Naive thymus-derived CD4-positive, alpha-beta T cell (primary cell): ENCODE measurements around the gene RBMS3. TPM values are rescaled to one million over a fixed set of nuclear protein-coding genes. Genes with fewer than 3 reads are reported as not detected.

Source experiments
- ATAC-seq: fragments of 150-1000 bp; cut with Tn5 transposase; 2 replicates; pipeline ENCODE4 v1.10.0; 2021; ENCODE audit warnings: mild to moderate bottlenecking, moderate library complexity
- CTCF ChIA-PET: fragments of 350-600 bp; sonication (Branson Sonifier 250); formaldehyde crosslinking; loops from one replicate; lab custom pipeline; 2021; ENCODE audit warnings: antibody characterized with exemption; lab: Charles Lee
- POLR2A ChIA-PET: fragments of 350-600 bp; sonication (Branson Sonifier 250); formaldehyde crosslinking; loops from one replicate; lab custom pipeline; 2021; ENCODE audit warnings: antibody characterized with exemption, inconsistent platforms; lab: Charles Lee
- DNase-seq, 9 donors: peaks; one replicate each; pipeline versions ENCODE4 v3.0.0 to v3.0.0-alpha.2; 2020 to 2022; ENCODE audit warnings: mixed read lengths in 1 of 9
- H3K27ac ChIP-seq: one replicate; pipeline ENCODE4 v1.7.0; 2013; ENCODE audit warnings: mild to moderate bottlenecking, low read depth, low read length, moderate library complexity
- H3K27me3 ChIP-seq, 2 donors: one replicate each; pipeline ENCODE4 v1.7.0; 2013; ENCODE audit warnings: low read length in 2 of 2, mild to moderate bottlenecking in 2 of 2, moderate library complexity in 2 of 2; ENCODE audit not compliant: control insufficient read depth in 2 of 2, insufficient read depth in 2 of 2
- H3K36me3 ChIP-seq, 3 experiments: 1 replicate in 2 of 3; 2 replicates in 1 of 3; pipeline ENCODE4 v1.7.0; 2013; ENCODE audit warnings: low read length in 3 of 3, mild to moderate bottlenecking in 3 of 3, moderate library complexity in 1 of 3; ENCODE audit not compliant: insufficient read depth in 3 of 3, control insufficient read depth in 2 of 3
- H3K4me1 ChIP-seq, 2 donors: one replicate each; pipeline ENCODE4 v1.7.0; 2013; ENCODE audit warnings: low read length in 2 of 2, mild to moderate bottlenecking in 2 of 2, moderate library complexity in 1 of 2; ENCODE audit not compliant: control insufficient read depth in 2 of 2, insufficient read depth in 2 of 2
- H3K4me3 ChIP-seq: 2 replicates; pipeline ENCODE4 v1.7.0; 2013; ENCODE audit warnings: mild to moderate bottlenecking, low read length
- H3K9me3 ChIP-seq, 3 experiments: 1 replicate in 2 of 3; 2 replicates in 1 of 3; pipeline ENCODE4 v1.7.0; 2013; ENCODE audit warnings: low read length in 3 of 3; ENCODE audit not compliant: control insufficient read depth in 2 of 3
- H3K27ac Mint-ChIP-seq, 9 donors: one replicate each; pipeline ENCODE4 v1.8.0; 2020 to 2022; ENCODE audit warnings: mixed read lengths in 9 of 9, mild to moderate bottlenecking in 8 of 9, moderate library complexity in 5 of 9, inconsistent platforms in 2 of 9
- H3K27me3 Mint-ChIP-seq, 5 donors: one replicate each; pipeline ENCODE4 v1.8.0; 2021 to 2022; ENCODE audit warnings: mixed read lengths in 5 of 5, mild to moderate bottlenecking in 1 of 5
- H3K36me3 Mint-ChIP-seq, 5 donors: one replicate each; pipeline ENCODE4 v1.8.0; 2020 to 2022; ENCODE audit warnings: mixed read lengths in 5 of 5, mild to moderate bottlenecking in 3 of 5, inconsistent platforms in 1 of 5
- H3K4me1 Mint-ChIP-seq, 7 donors: one replicate each; pipeline ENCODE4 v1.8.0; 2020 to 2022; ENCODE audit warnings: mixed read lengths in 7 of 7, mild to moderate bottlenecking in 3 of 7, inconsistent platforms in 1 of 7
- H3K4me3 Mint-ChIP-seq, 10 donors: one replicate each; pipeline ENCODE4 v1.8.0; 2020 to 2022; ENCODE audit warnings: mild to moderate bottlenecking in 10 of 10, mixed read lengths in 10 of 10, moderate library complexity in 6 of 10, inconsistent platforms in 2 of 10
- H3K9me3 Mint-ChIP-seq, 11 donors: one replicate each; pipeline ENCODE4 v1.8.0; 2020 to 2022; ENCODE audit warnings: mixed read lengths in 11 of 11, mild to moderate bottlenecking in 4 of 11, inconsistent platforms in 1 of 11, moderate library complexity in 1 of 11
- intact Hi-C, 2 donors: fragments of 100-400 bp; cut with micrococcal nuclease; formaldehyde crosslinking; loops; one replicate each; pipeline ENCODE4 v1.15.1; 2023
- polyA plus RNA-seq, 2 donors: library from polyadenylated mRNA; unstranded; fragments of 300-500 nt; fragmentation: Illumina TruSeq; gene quantifications; one replicate each; pipeline ENCODE4 v1.2.3, GENCODE V29; 2021
- total RNA-seq, 6 experiments: library from RNA in 5 of 6; stranded (reverse) in 5 of 6; gene quantifications; 1 replicate in 5 of 6; 2 replicates in 1 of 6; pipeline ENCODE4 v1.2.3 and lab custom pipeline; 2021 to 2026

Gene RBMS3
- total and polyA plus RNA-seq, 7 experiments from 2014 or later: 0.15 to 4.9 (median 0.49) TPM

DNA sequence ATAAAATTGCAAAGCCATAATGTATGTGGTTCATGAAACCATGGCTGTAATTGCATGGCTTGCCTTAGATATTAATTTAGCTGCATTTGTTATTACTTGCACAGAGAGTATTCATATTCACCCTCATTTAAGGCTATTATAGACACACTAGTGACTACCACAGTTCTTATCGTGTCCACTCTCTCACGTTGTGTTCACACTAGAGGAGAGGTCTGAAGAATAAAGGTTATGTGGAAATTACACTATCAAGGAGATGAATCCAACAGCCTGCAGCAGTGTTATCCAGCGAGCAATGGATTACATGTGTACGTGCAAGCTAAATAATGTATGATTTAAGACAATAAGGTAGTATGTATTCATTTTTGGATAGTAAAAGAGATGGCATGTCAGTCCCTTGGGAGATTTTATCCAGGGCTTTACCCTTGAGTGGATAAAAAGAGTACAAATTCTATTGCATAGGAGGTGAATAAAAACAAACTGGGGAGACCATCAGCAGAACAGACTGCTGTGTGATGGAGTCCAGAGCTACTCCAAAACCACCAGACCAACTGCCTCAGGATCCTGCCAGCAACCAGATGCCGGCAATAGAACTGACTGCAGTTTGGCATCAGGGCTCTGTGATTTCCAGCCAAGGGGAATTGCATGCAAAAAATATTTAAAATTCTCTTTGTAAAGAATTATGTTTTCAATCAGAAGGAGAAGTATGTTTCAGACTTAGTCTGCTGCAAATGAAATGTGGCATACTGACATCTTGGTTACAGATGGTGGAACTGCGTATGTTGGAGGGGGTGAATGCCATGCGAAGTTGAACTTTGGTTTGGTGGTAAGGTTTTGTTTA is 146.6 kb downstream of the RBMS3 start:
- Histone ChIP-seq H3K27ac (no peak overlapping the region), H3K4me1 (no peaks in the 10 kb centered on the region), H3K27me3 (no peaks in the 10 kb centered on the region), H3K4me3 (no peak overlapping the region), H3K36me3 (no peaks in the 10 kb centered on the region), H3K9me3 (no peaks in the 10 kb centered on the region)
- Mint-ChIP-seq H3K4me3 (no peak overlapping the region), H3K27me3 (no peaks in the 10 kb centered on the region), H3K4me1 (no peaks in the 10 kb centered on the region), H3K27ac (no peak overlapping the region), H3K9me3 (peaks cover 0 to 2% (median 0%) of the 10 kb centered on the region in 11 donors), H3K36me3 (no peaks in the 10 kb centered on the region)
- intact Hi-C loops: no loop called here
- ChIA-PET CTCF (no interaction called here), POLR2A (no interaction called here)
- DNase-seq (no peak), ATAC-seq (no peak)

DNA sequence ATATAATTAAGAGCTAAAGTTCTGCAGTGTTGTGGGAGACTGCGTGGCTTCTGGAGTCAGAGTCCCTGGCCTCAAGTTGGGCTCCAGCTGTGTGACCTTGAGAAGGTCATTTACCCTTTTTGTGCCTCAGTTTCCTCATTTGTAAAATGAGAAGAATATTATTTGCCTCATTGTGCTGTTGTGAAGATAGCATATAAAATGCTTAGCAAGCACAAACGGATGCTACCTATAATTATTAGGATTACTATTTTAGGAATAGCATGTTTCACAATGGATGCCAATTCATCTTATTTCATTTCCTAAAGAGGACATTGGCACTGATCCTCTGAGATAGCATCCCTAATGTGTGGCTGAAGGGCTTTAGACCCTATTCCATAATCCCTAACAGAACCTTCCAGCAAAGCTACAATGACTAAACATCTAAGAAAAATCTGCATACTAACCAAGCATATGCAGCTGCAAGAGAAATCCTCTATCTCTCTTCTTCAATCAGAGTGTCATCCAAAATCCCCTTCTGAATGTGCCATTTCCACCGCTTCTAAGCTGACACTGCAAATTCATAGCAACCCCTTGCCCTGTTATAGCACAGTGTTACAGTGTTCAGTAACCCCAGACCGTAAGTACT is 148.3 kb downstream of the RBMS3 start:
- Histone ChIP-seq H3K36me3 (no peaks in the 10 kb centered on the region), H3K27ac (no peak overlapping the region), H3K4me1 (no peaks in the 10 kb centered on the region), H3K4me3 (no peak overlapping the region), H3K27me3 (no peaks in the 10 kb centered on the region), H3K9me3 (no peaks in the 10 kb centered on the region)
- intact Hi-C loops: no loop called here
- DNase-seq: no peak
- no peak overlapping the region for H3K27ac Mint-ChIP-seq
- no peaks in the 10 kb centered on the region for H3K4me1 Mint-ChIP-seq
- POLR2A ChIA-PET: no interaction called here
- no peak overlapping the region for H3K4me3 Mint-ChIP-seq
- no peaks in the 10 kb centered on the region for H3K27me3 Mint-ChIP-seq
- H3K36me3 Mint-ChIP-seq: no peaks in the 10 kb centered on the region
- ATAC-seq: no peak
- peaks cover 0 to 6% (median 0%) of the 10 kb centered on the region in 11 donors for H3K9me3 Mint-ChIP-seq
- CTCF ChIA-PET: no interaction called here

DNA sequence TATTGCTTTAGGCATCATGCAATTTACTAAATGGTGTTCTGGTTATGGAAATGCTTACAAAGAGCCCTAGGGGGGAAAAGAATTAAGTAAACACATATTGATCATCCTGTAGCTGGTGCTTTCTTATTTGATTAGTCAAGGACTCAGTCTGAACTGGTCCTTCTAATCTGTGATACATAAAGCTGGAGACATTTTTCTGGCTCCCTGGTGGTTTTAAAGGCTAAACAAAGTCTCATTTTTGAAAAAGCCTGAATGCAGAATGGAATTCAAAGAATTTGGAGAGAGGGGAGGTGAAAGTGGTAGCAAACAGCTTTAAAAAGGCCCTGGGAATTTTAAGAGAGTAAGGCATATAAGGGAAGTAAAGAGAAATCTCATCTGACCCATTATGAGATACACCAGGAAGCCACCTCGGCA is 149.7 kb downstream of the RBMS3 start:
- ATAC-seq: no peak
- Histone ChIP-seq H3K4me3 (no peak overlapping the region), H3K36me3 (no peaks in the 10 kb centered on the region), H3K9me3 (no peaks in the 10 kb centered on the region), H3K27ac (no peak overlapping the region), H3K4me1 (no peaks in the 10 kb centered on the region), H3K27me3 (no peaks in the 10 kb centered on the region)
- Mint-ChIP-seq H3K27me3 (no peaks in the 10 kb centered on the region), H3K27ac (no peak overlapping the region), H3K9me3 (peaks cover 0 to 7% (median 0%) of the 10 kb centered on the region in 11 donors), H3K4me1 (no peaks in the 10 kb centered on the region), H3K36me3 (peaks cover 0 to 3% (median 0%) of the 10 kb centered on the region in 5 donors), H3K4me3 (no peak overlapping the region)
- no peak for DNase-seq
- CTCF ChIA-PET: no interaction called here
- intact Hi-C loops: no loop called here
- POLR2A ChIA-PET: no interaction called here

DNA sequence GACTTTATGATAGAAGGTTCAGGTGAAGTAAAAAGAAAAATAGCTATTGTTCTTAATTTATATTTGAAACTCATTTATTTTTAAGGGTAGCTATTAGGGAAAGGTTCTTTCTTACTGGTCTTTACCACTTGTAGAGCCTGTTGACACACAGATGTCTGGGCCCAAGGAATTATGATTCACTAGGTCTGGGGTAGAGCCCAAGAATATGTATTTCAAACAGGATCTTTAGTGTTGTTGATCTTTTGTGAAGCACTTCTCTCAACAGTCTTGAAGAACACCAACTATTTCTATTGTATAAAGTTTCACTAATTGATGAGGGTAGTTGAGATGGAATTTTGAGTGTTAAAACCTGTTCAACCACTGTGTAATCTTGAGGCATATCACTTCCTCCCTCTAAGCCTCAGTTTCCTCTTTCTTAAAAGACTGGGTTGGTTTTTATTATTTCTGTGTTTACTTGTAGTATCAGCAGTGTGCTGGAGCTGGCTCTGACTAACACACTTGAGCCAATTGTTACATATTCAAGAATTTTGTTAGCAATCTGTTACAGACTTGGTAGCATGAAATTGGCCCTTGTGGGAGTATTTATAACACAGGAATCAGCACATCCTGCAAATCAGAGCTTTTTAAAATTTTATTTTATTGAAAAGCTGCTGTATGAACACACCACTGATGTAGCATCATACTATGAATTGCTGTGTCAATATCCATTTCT is 155.9 kb downstream of the RBMS3 start:
- Histone ChIP-seq H3K27me3 (no peaks in the 10 kb centered on the region), H3K9me3 (no peaks in the 10 kb centered on the region), H3K4me3 (no peak overlapping the region), H3K4me1 (no peaks in the 10 kb centered on the region), H3K27ac (no peak overlapping the region), H3K36me3 (no peaks in the 10 kb centered on the region)
- H3K36me3 Mint-ChIP-seq: peaks cover 0 to 3% (median 0%) of the 10 kb centered on the region in 5 donors
- H3K9me3 Mint-ChIP-seq: peaks cover 0 to 7% (median 0%) of the 10 kb centered on the region in 11 donors
- no peak overlapping the region for H3K4me3 Mint-ChIP-seq
- CTCF ChIA-PET: no interaction called here
- peaks cover 0 to 9% (median 3%) of the 10 kb centered on the region in 7 donors for H3K4me1 Mint-ChIP-seq
- peaks cover 0 to 23% (median 4%) of the 10 kb centered on the region in 5 donors for H3K27me3 Mint-ChIP-seq
- no peak overlapping the region for H3K27ac Mint-ChIP-seq
- intact Hi-C loops: no loop called here
- no peak for ATAC-seq
- POLR2A ChIA-PET: no interaction called here
- no peak for DNase-seq

DNA sequence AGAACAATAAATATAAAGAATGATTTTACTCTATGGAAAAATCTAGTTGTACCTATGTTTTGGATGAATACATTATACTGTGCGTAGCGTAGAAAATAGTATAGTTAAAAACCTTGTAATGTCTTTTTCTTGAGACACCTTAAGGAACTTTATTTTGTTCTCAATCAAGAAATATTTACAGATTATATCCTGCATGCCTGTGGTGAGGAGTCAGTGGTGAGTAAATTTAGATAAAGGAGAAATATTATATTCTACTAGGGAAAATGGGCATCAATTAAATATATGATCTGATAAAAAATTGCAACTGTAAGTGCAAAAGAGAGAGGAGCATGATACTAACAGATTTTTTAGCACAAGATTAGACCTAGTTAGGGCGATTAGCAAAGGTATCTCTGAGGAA is 157.7 kb downstream of the RBMS3 start:
- Histone ChIP-seq H3K27me3 (no peaks in the 10 kb centered on the region), H3K9me3 (no peaks in the 10 kb centered on the region), H3K4me3 (no peak overlapping the region), H3K27ac (no peak overlapping the region), H3K4me1 (no peaks in the 10 kb centered on the region), H3K36me3 (no peaks in the 10 kb centered on the region)
- DNase-seq: no peak
- H3K4me1 Mint-ChIP-seq: peaks cover 0 to 9% (median 3%) of the 10 kb centered on the region in 7 donors
- CTCF ChIA-PET: no interaction called here
- no peak overlapping the region for H3K27ac Mint-ChIP-seq
- no peak for ATAC-seq
- no peak overlapping the region for H3K4me3 Mint-ChIP-seq
- POLR2A ChIA-PET: no interaction called here
- intact Hi-C loops: no loop called here
- peaks cover 0 to 10% (median 3%) of the 10 kb centered on the region in 11 donors for H3K9me3 Mint-ChIP-seq
- H3K36me3 Mint-ChIP-seq: peaks cover 0 to 3% (median 0%) of the 10 kb centered on the region in 5 donors
- peaks cover 0 to 23% (median 8%) of the 10 kb centered on the region in 5 donors for H3K27me3 Mint-ChIP-seq

DNA sequence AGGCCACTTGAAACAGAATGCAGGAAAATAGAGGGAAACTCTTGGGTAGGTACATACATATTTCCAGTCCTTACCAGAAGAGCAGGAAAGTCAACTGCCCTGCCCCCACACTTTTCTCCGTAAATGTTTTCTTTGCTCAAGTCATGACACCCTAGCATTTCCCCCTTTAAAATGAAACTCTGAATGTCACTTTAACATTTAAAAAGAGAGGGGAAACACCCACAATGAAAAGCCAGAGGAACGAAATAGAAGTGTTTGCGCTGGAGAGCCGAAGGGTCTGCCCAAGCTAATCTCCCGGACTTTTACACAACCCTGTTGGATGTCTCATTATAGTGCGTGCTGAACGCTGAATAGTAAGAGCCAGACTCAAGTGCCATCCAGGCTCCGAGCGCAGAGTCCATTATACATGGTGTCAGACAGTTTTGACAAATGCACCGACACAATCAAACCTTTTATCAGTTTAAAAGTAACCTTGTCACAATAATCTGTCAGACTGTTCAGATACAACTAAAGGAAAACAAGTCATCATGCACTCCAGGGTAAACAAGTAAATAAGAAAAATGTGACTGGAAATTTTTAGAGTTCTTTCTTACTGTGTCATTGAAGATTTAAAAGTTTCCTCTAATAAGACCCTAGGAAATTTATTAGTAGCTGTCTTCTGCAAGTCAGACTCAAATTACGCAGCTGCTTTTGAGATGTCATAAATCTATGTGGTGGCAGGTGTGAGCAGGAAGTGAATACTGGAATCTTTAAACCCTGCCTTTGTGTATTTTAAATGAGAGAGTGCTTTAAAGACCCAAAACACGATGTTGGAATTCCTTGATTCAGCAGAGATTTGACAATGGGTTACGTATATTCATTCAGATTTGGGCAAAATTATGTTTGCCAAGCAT is 159.8 kb downstream of the RBMS3 start:
- H3K27me3 ChIP-seq: no peaks in the 10 kb centered on the region
- no peaks in the 10 kb centered on the region for H3K4me1 ChIP-seq
- ChIA-PET POLR2A (no interaction called here), CTCF (no interaction called here)
- no peaks in the 10 kb centered on the region for H3K9me3 ChIP-seq
- Mint-ChIP-seq H3K4me1 (peaks cover 0 to 9% (median 3%) of the 10 kb centered on the region in 7 donors), H3K27ac (no peak overlapping the region), H3K27me3 (peaks cover 0 to 23% (median 8%) of the 10 kb centered on the region in 5 donors), H3K9me3 (peaks cover 0 to 16% (median 4%) of the 10 kb centered on the region in 11 donors), H3K36me3 (peaks cover 0 to 4% (median 0%) of the 10 kb centered on the region in 5 donors), H3K4me3 (peak overlapping the region in 5 of 10 donors; percentile 14 to 56 (median 19))
- no peak overlapping the region for H3K4me3 ChIP-seq
- H3K27ac ChIP-seq: no peak overlapping the region
- no peak for ATAC-seq
- intact Hi-C loops: no loop called here
- no peaks in the 10 kb centered on the region for H3K36me3 ChIP-seq
- DNase-seq: no peak
